Superior temporal gyrus (tissue), 1 donor: ENCODE measurements around the gene ZNF292.
"Not testable (repeated sequence)": the region's sequence is repeated elsewhere in the genome, so short reads cannot be mapped to it uniquely, and the experiment has no call there.

Source experiments
- DNase-seq: peaks from one replicate; pipeline ENCODE4 v3.0.0-alpha.2; 2016; ENCODE audit errors: extremely low spot score

ZNF292 gene

GRCh38 chr6:87212596-87212995 is 57.2 kb downstream of the ZNF292 start:
- no peak for DNase-seq

GRCh38 chr6:87213364-87213763 is 58.0 kb downstream of the ZNF292 start:
- no peak for DNase-seq

GRCh38 chr6:87214831-87215230 is 59.5 kb downstream of the ZNF292 start:
- no peak for DNase-seq

GRCh38 chr6:87220997-87221396 is 65.6 kb downstream of the ZNF292 start:
- no peak for DNase-seq

GRCh38 chr6:87222676-87223075 is 67.3 kb downstream of the ZNF292 start:
- no peak for DNase-seq

- DNase-seq, result no peak
These were observed 69.6 kb downstream of the ZNF292 start for GRCh38 chr6:87224971-87225370.

GRCh38 chr6:87225511-87225910 is 70.1 kb downstream of the ZNF292 start:
- no peak for DNase-seq

GRCh38 chr6:87225937-87226336 is 70.6 kb downstream of the ZNF292 start:
- no peak for DNase-seq

GRCh38 chr6:87230801-87231200 is 75.4 kb downstream of the ZNF292 start:
- no peak for DNase-seq

GRCh38 chr6:87237804-87238203 is 82.4 kb downstream of the ZNF292 start:
- DNase-seq, result peak; percentile 50

GRCh38 chr6:87239098-87239635 is 83.8 kb downstream of the ZNF292 start:
- DNase-seq, result not testable (repeated sequence)

GRCh38 chr6:87241304-87241703 is 85.9 kb downstream of the ZNF292 start:
- no peak for DNase-seq

GRCh38 chr6:87242311-87242710 is 86.9 kb downstream of the ZNF292 start:
- DNase-seq, result no peak

GRCh38 chr6:87243812-87244211 is 88.4 kb downstream of the ZNF292 start:
- no peak for DNase-seq

GRCh38 chr6:87244380-87244779 is 89.0 kb downstream of the ZNF292 start:
- DNase-seq, result no peak

GRCh38 chr6:87250019-87250418 is 94.7 kb downstream of the ZNF292 start:
- DNase-seq, result no peak

GRCh38 chr6:87251225-87251624 is 95.9 kb downstream of the ZNF292 start:
- no peak for DNase-seq

- DNase-seq, result no peak
These were observed 96.4 kb downstream of the ZNF292 start for GRCh38 chr6:87251725-87252124.

GRCh38 chr6:87257046-87257445 is 101.7 kb downstream of the ZNF292 start:
- no peak for DNase-seq

GRCh38 chr6:87257565-87257964 is 102.2 kb downstream of the ZNF292 start:
- no peak for DNase-seq

- no peak for DNase-seq
These were observed 102.6 kb downstream of the ZNF292 start for GRCh38 chr6:87257975-87258374.

- DNase-seq, result no peak
These were observed 104.4 kb downstream of the ZNF292 start for GRCh38 chr6:87259791-87260190.

GRCh38 chr6:87261534-87261933 is 106.2 kb downstream of the ZNF292 start:
- no peak for DNase-seq

GRCh38 chr6:87264481-87264880 is 109.1 kb downstream of the ZNF292 start:
- no peak for DNase-seq
